NCI-H2171 (cell line): ENCODE results near the gene RALB.

ENCODE experiments used
- DNase-seq: peaks from one replicate; lab custom pipeline; 2025; lab: John Stamatoyannopoulos, UW

RALB gene, protein sequence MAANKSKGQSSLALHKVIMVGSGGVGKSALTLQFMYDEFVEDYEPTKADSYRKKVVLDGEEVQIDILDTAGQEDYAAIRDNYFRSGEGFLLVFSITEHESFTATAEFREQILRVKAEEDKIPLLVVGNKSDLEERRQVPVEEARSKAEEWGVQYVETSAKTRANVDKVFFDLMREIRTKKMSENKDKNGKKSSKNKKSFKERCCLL

DNA sequence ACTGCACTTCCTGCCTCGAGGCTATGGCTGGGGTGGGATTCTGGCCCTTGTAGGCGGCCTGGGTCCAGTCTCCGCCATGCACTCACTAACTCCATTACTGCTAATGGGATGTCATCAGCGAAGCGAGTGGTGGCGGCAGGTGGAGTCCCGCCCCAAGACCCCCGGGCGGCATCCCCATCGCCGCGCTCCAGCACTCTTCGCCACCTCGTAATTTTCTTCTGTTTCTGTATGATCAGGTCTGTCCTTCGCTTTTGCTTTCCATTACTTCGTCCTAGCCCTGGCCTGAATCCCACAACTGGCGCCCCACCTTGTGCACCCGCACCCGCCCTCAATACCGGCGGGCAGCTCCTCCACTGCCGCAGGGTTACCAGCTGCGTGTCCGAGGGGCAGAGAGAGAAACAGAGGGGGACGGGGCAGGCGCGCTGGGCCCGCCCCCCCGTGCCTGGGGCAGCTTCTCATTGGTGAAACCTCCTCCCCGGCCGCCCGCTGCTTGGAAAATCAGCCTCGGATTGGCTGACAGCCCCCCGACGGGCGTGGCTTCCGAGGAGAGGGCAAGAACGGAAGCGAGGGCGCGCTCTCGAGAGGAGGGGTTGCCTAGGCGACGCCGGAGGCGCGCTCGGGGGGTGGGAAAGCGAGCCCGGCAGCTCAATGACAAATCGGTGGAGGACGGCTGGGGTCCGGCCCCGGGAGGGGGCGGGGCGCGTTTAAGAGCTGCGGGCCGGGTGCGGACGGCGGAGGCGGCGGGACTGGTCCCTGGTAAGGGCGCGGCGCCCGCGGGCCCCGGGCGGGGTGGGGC is at the start of gene RALB:
Gene RALB (plus strand): TSS at position 628 of the 796 bp plus-strand sequence. CDS start 25,813 bp downstream, outside the sequence.
- peak; percentile 96 for DNase-seq

DNA sequence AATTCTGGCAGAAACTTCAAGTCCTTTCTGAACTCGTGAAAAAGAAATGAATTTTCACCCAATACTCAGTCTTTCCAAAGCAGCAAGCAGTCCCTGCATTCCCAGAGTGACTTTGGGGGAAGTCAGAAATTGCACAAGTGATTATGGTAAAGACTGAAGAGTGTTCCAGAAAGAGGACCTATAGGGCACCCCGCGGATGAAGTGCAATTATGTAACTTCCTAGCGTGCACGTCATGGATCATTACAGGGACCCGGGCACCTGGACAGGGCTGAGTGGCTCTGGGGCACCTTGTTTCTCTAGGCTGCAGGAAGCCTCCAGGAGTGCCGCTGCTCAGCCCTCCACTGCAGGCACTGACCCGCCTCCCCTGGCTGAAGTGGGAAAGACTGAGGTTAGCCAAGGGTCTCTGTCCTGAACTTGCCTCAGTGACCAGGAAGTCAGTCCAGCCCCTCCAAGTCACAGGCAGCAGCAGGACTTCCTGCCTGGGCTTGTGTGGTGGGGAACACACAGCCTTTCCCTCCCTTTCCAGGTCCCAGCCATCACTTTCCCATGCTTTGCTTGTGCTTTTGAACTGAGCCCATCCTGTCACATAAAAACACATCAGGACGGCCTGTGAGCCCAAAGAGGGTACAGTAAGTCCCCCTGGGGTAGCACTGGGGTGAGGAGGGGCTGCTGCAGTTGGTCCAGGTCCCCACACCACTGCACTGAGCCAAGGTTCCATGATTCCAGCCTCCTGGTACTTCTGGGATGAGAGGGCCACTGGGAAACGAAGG is 49.2 kb upstream of the RALB start:
- no peak for DNase-seq

DNA sequence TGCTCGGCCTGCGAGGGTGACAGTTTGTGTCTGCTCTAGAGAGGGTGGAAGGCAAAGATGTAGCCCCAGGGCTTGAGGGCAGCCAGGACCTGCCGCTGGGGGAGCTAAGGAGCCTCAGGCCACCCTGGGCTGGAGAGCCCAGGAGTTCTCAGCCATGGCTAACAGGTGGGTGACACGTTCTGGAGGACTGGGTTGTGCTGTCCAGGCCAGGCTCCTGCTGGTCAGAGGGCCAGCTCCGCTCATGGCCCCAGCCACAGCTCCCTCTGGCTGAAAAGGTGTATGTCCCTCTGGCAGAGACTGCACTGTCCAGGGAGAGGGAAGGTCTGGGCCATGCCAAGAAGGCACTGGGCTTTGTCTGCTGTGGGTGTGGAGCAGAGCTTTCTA is 48.6 kb upstream of the RALB start:
- no peak for DNase-seq

DNA sequence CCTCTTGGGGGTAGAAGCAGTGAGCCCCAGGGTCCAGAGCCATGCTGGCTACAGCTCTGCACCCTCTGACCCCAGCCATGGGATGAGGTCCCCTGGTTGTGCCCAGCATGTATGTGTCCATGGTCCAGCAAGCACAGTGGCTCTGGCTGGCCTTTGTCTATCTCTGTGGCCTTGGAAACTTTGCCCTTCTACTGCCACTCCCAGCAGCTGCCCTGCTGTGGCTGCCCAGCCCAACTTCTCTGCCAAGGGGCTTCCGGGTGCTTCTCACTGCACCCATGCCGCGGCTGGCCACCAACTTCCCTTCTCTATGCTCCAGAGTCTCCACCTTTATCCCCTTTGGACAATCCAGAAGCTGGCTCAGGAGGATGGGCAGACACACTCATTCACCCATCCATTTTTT is 48.2 kb upstream of the RALB start:
- no peak for DNase-seq

DNA sequence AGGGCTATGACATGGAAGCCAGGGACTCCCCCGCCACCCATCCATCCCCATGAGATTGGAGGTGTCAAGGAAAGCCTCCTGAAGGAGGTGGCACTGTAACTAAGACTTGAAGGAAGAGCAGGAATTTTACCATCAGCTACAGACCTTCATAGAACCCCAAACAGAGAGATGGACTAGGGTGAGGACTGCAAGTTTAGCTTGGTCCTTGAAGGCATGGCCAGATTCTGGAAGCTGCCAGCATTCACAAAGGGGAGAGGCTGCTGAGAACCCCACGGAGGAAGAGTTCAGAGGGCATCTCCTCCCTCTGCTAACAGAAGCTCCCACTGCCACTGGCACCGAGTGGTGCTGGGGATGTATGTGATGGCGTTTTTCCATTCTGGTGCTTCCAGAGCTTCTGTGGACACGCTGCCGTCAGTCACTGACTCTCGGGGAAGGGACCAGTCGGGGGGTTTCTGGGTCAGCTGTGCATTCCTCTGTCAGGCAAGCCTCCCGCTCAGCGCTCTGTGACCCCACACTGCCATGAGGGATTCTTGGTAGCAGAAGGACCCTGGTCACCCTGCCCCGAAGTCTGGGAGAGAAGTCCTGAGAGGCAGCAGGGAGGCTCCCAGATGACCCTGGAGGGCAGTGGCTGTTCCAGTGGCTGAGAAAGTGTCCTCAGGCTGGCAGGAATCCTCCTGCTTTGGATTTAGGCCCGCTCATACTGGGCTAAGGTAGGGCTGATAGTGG is 47.5 kb upstream of the RALB start:
- DNase-seq: no peak

DNA sequence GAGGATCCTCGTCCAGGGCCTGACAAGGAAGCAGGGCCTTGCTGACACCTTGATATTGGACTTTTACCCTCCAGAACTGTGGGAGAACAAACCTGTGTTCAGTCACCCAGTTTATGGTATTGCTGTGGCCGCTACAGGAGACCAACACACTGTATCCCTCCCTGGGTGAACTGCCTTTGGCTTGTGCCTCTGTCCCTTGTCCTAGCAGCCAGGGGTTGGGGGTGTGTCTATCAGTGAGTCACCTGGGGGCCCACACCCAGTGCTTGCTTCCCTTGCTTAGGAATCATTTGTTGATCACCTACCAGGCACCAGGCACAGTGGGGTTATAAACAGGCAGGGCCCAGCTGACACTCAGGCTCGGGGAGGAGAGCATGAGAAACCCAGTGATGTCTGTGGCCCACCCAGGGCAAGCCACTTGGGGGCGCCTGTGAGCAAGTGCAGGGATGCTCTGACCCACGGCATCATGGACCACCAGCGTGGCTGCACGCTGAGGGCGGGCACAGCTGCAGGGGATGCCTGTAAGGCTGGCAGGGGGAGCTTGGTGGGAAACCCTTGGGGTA is 46.5 kb upstream of the RALB start:
- DNase-seq: no peak

DNA sequence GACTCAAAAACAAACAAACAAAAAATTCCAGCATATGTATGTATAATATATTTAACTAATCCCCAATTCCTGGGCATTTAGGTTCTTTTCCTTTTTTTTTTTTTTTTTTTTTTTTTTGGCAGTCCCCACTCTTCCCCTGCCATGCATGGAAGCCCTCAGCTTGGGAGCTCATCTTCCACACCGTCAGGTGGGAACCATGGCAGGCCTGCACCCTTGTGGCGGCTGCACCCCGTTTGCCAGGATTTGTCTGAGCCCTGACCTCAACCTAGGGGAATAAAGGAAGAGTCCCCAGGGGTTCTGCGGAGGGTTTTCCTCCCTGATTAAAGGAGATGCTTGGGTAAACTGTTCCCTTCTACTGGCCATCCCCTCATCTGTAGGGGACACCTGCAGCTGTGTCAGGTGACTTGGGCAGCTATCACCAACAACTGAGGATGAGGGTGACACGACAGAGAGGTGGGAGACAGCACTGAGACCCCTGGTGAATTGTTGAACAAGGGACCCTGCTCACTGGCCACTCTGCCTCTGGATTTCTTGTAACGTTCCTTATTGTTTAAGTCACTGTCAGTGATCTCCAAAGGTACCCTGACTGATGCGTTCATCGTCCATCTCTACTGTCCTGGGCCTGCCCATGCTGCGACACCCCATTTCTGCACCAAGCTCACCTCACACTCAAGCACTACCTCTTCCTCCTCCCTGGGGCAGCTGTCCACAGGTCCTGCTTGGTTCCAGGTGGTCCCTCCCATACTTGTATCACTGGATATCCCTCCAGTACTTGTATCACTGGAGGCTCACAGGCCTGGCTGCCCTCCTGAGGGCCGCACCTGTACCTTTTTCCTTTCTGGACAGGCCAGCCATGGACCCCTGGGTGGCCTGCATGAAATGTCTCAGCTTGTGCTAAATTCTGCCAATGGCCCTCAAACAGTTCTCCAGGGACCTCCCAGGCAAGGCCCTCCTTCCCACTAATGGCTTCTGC is 44.0 kb upstream of the RALB start:
- DNase-seq: no peak

DNA sequence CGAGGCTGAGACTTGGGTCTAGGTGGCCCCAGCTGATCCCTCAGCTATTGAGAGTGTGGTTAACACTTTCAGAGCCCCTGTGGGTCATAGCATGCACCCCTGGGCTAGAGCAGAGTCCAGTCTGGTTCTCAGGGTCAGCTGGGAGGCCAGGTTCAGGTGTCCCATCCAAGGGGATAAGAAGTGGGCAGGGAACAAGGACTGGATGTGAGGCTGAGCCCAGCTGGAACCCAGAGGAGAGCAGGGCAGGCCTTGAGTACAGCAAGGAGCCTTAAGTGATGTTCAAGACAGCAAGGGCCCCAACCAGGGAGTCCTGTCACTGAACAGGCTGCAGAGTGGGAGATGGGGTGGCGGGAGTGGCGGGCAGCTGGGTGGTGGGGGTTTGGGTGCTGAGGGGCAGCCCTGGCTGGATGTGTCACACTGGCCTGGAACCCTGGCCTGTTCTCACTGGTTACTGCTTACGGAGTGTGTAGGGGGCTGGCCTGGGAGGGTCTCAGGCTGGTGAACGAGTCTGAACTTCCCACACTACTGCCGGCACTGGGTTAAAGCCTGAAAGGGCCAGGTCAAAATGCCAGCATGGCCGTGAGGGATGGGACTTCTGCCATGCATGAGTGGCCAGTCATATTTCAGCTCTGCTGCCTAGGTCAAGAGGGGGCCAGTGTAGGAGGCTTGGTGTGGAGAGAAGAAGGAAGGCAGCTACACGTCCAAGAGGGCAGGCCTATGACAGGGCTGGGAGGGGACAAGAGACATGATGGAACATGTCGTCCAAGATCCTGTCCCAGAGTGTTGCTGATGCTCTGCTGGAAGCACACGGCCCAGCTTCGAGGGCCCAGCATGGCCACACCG is 43.0 kb upstream of the RALB start:
- no peak for DNase-seq

DNA sequence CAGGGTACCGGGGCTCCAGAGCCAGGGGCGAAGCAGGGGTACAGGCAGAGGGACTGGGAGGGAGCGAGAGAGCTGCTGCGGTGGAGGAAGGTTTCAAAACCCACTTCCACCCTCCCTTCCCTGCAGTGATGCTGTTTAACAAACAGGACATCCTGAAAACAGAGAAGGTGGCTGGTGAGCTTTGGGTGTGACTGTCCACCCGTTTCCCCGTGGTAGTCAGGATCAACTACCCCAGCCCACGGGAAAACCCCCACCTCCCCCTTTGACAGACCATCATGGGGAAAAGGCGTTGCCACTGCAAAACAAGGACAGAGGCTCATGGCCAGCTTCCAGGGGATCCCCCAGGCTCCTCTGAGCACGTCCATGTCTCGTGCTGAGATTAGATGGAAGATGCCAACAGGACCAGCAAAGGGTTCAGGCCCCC is 42.4 kb upstream of the RALB start:
- no peak for DNase-seq

DNA sequence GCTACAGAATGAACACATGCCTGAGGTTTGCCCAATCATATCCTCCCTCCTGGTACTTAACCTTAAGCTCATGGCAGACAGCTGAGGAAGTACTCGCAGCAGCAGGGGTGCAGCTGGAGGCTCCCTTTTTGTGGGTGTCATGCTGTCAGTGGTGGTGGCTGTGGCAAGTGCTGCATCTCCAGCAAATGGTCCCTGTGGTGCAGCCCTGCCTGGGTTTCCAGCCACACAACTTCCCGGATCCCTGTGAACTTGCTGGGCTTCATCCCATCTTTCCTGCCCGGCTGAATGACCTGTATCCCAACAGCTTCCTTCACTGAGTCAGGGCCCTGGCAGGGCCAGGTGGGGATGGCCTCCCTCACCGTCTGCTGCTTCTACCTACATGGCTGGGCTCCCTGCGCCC is 34.5 kb upstream of the RALB start:
- DNase-seq: no peak

DNA sequence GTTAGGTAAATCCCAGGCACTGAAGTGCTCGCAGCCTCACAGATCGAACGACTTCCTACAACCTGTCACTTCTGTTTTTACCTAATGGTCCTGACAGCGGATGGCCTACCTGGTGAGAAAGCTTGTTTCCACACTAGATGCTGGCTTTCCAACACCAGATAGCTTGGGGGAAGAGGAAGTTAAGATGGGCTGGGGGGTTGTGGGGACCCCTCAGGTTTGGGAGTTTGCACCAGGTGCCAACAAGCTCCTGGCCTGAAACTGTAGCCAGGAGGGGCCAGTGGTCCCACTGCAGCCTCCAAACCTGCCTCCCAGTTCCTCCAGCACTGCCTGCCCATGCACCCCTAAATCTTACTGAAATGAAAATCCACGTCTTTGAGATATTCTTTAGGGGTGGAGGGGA is 33.4 kb upstream of the RALB start:
- DNase-seq: no peak

DNA sequence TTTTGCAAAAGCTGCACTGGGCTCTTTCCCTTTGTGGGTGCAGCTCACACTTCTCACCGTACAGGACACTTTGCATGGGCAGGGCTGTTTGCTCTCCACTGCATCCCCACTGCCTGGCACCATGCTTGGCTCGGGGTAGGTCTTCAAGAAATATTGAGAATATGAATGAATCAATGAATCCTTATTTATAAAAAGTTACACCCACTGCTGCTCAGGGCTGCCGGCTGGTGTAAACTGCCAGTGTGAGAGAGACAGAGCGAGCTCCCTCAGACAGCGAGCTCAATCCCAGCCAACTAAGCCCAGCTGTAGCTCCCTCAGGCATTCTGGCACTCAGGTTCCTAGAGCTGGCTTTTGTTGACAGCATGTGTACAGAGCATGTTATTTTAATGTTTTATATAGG is 32.9 kb upstream of the RALB start:
- DNase-seq: no peak

DNA sequence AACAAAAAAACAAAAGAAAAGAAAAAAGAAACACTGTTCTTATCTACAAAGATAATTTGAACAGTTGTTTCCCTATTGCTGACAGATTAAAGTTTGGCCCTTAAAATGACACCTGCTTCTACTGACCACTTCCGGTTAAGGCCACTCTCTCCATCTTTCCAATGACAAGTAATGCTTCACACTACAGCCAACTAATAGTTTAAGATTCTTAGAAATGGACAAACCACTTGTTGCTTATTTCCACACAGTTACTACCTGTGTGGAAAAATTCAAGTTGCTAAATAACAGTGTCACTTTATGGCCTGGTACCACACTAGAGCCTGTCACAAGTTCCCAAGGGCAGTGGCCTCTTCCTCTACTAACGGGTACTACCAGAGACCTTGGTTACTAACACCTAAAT is 31.9 kb upstream of the RALB start:
- no peak for DNase-seq

DNA sequence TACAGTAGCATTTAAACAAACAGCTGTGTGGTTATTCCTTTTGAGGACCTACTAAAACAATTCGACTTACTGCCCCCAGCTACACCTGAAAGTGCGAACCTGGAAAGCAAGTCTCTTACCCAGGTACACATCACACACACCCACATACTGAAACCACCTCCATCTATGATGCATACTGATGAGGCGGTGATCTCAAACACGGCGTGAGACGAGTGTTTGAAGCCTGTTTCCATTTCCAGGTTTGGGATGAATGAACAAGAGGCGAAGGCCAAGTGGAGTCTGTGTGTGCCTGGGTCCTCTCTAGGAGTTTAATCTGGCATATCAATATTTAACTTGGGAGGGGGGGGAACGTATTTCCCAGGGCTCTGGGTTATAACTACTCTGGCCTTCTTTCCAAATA is 31.0 kb upstream of the RALB start:
- DNase-seq: no peak

DNA sequence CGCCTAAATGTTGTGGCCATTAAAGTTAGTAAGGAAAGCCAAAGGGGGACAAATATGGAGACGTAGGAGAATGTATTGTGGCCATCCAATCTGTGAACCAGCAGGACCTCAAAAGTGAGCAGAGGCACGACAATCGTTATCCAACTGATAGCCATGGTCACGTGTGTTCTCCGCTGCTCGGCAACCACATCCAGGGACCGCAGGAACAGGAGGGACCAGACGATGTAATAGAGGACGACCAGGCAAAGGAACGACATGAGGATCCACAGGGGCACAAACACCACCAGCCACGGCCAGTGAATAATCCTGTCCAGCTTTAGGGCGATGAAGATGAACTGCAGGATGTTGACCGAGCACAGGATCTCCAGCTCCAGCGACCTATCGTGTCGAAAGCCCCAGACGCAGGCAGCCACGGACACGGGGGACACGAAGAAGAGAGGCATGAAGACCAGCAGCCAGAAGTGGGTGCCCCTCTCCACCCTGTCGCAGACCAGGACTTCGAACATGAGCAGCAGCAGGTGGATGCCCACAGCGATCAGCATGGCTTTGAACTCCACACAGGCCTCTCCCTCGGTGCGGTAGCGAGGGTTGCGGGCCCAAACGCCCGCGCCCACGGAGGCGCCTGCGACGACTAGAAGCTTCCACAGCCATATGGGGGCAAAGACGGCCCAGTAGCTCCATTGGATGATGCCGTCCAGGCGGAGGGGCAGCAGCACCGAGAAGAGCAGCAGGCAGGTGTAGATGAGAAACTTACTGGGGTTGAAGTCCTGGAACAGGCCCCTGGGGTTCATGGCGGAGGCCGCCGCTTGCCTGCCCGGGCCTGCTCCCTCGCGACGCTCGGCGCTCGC is 30.2 kb upstream of the RALB start:
- no peak for DNase-seq

DNA sequence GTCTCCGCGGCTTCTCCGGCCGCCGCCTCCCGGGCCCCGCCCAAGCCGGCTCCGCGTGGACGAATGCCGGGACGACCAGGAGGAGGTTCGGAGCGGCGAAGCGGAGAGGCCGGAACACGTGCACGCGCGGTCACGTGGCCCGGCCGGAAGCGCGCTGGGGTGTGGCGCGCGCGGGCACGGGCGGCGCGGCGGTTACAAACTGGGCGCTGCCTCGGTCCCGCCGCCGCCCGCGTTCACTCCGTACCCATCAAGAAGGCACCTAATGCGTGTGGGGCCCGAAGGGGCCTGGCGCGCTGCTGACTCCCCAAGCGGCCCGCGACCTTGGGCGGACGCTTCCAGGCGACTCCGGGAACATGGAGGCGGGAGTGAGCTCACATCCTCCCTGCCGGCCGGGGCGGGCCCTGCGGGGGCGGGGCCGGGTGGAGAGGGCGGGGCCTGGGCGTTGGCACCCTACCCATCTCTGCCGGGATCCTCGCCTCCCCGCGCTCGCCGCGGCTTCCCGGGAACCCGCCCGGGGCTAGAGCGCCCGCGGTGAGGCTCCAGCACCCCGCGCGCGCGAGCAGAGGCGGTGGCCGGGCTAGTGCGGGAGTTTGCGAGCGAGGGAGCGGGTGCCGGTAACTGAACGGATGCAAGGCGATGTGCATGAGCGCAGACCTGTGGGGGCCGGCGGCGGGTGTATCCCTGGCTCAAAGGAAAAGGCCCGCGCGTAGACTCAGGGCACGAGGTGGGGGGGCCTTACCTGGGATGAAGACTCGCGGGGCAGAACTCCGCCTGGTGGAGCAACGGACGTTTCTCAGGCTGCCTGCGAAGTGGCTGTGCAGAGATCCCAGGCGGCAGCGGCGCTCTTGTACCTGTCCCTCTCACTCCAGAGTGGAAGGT is 29.4 kb upstream of the RALB start, which contains the start of gene TMEM185B:
Gene TMEM185B (minus strand): TSS at position 367 of the 879 bp plus-strand sequence. CDS start 424 bp downstream, outside the sequence.
- peak; percentile 82 for DNase-seq

DNA sequence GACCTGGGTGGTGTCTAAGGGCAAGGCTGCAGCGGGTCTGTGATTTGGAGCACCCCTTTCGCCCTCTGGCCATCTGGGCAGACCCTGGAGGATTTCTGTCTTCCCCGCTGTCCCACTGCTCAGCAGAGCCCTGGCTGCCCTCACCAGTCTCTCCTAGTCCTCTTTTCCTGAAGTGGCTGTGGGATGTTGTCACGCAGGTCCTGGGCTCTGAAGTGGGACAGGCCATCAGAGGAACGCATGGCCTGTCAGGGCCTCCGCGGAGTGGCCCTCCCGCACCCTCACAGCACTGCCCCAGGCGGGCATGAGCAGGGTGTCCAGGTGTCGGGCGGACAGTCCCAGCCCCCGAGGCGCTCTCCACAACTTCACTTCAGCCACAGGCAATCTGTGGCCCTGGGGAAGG is 28.4 kb upstream of the RALB start:
- DNase-seq: no peak
